OCI-LY1 (cell line): ENCODE data around the gene NME5.

ENCODE experiments used
- EZH2 ChIP-seq: fragments of 200-600 bp; sonication (generic), shearing (Covaris generic); IDR thresholded peaks from 2 replicates; pipeline ENCODE4 v1.8.0; 2017; ENCODE audit warnings: borderline replicate concordance, mixed run types, mild to moderate bottlenecking, antibody characterized with exemption, low read length, moderate library complexity, mixed read lengths
- TF ChIP-seq, protein P1 (sequence below): fragments of 200-600 bp; sonication (generic), shearing (Covaris generic); IDR thresholded peaks from 2 replicates; pipeline ENCODE4 v1.5.1; 2017; ENCODE audit warnings: mild to moderate bottlenecking, antibody characterized with exemption, low read length, moderate library complexity, mixed read lengths

DNA sequence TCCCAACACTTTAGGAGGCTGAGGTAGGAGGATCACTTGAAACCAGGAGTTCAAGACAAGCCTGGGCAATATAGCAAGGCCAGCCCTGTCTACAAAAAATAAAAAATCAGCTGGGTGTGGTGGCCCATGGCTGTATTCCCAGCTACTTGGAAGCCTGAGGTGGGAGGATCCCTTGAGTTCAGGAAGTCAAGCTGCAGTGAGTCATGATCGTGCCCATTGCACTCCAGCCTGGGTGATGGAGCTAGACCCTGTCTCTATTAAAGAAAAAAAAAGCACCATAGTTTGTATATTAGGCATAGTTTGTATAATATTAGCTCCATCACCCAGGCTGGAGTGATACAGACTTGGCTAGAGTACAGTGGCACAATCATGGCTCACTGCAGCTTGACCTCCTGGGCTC is 9.6 kb upstream of the NME5 start:
- TF ChIP-seq, protein P1, sequence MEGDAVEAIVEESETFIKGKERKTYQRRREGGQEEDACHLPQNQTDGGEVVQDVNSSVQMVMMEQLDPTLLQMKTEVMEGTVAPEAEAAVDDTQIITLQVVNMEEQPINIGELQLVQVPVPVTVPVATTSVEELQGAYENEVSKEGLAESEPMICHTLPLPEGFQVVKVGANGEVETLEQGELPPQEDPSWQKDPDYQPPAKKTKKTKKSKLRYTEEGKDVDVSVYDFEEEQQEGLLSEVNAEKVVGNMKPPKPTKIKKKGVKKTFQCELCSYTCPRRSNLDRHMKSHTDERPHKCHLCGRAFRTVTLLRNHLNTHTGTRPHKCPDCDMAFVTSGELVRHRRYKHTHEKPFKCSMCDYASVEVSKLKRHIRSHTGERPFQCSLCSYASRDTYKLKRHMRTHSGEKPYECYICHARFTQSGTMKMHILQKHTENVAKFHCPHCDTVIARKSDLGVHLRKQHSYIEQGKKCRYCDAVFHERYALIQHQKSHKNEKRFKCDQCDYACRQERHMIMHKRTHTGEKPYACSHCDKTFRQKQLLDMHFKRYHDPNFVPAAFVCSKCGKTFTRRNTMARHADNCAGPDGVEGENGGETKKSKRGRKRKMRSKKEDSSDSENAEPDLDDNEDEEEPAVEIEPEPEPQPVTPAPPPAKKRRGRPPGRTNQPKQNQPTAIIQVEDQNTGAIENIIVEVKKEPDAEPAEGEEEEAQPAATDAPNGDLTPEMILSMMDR: no peak
- no peak for TF ChIP-seq EZH2
